Progenitor cell of endocrine pancreas (in vitro differentiated cells): ENCODE measurements around the gene TGFB1I1. TPM values are rescaled to one million over a fixed set of nuclear protein-coding genes. Genes with fewer than 3 reads are reported as not detected.

Experiments used
- DNase-seq: peaks from one replicate; pipeline ENCODE4 v3.0.0; 2021; ENCODE audit warnings: low spot score; ENCODE audit not compliant: unreplicated experiment
- H3K27ac Mint-ChIP-seq: 2 replicates; pipeline ENCODE4 v1.8.0; 2021; ENCODE audit warnings: mild to moderate bottlenecking, moderate library complexity, mixed read lengths
- H3K27me3 Mint-ChIP-seq: 2 replicates; pipeline ENCODE4 v1.8.0; 2021; ENCODE audit warnings: mixed read lengths
- H3K36me3 Mint-ChIP-seq: 2 replicates; pipeline ENCODE4 v1.8.0; 2022; ENCODE audit warnings: mixed read lengths; ENCODE audit not compliant: insufficient read depth
- H3K4me1 Mint-ChIP-seq: 2 replicates; pipeline ENCODE4 v1.8.0; 2021; ENCODE audit warnings: low read depth, mixed read lengths
- H3K4me3 Mint-ChIP-seq: 2 replicates; pipeline ENCODE4 v1.8.0; 2021; ENCODE audit warnings: low read depth, mild to moderate bottlenecking, moderate library complexity, mixed read lengths
- H3K9me3 Mint-ChIP-seq: 2 replicates; pipeline ENCODE4 v1.8.0; 2021; ENCODE audit warnings: low read depth, mixed read lengths
- total RNA-seq: library from RNA; stranded (reverse); gene quantifications from 2 replicates; pipeline ENCODE4 v1.2.1, GENCODE V29; 2021
- TF ChIP-seq, protein P1 (sequence below): fragments of 200-600 bp; sonication (generic); IDR thresholded peaks from one replicate; pipeline ENCODE4 v1.5.0; 2021; ENCODE audit warnings: antibody characterized with exemption, mild to moderate bottlenecking; ENCODE audit not compliant: unreplicated experiment

The TGFB1I1 gene
- total RNA-seq, 1 donor from 2014 or later: 4.5 TPM

DNA sequence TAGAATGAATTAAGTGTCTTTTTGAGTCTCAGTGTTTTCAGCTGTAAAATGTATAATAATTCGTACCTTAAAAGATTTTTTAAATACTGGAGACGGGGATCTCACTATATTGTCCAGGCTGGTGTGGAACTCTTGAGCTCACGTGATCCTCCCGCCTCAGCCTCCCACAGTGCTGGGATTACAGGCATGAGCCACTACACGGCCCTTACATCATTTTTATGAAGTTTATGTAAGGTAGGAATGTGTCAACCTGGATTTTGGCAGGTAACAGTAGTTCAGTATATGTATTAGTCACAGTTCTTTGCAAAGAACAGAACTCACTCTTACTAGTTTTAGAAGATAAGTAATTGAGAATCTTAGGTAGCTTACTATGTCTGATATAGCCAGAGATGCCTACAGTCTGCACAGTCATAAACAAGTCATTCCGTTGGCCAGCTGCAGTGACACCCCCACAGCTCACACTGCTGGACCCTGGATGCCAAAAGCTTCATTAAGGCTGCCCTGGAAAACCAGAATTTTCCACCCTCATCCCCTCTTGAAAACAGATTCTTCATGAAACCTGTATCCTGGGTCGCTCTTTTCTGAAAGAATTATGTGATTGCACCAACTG is 43.2 kb upstream of the TGFB1I1 start:
- Mint-ChIP-seq H3K4me3 (no peak overlapping the region), H3K9me3 (no peaks in the 10 kb centered on the region), H3K27ac (no peak overlapping the region), H3K27me3 (peaks cover 35% of the 10 kb centered on the region), H3K36me3 (no peaks in the 10 kb centered on the region), H3K4me1 (no peaks in the 10 kb centered on the region)
- TF ChIP-seq, protein P1, sequence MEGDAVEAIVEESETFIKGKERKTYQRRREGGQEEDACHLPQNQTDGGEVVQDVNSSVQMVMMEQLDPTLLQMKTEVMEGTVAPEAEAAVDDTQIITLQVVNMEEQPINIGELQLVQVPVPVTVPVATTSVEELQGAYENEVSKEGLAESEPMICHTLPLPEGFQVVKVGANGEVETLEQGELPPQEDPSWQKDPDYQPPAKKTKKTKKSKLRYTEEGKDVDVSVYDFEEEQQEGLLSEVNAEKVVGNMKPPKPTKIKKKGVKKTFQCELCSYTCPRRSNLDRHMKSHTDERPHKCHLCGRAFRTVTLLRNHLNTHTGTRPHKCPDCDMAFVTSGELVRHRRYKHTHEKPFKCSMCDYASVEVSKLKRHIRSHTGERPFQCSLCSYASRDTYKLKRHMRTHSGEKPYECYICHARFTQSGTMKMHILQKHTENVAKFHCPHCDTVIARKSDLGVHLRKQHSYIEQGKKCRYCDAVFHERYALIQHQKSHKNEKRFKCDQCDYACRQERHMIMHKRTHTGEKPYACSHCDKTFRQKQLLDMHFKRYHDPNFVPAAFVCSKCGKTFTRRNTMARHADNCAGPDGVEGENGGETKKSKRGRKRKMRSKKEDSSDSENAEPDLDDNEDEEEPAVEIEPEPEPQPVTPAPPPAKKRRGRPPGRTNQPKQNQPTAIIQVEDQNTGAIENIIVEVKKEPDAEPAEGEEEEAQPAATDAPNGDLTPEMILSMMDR: no peak
- DNase-seq: no peak

DNA sequence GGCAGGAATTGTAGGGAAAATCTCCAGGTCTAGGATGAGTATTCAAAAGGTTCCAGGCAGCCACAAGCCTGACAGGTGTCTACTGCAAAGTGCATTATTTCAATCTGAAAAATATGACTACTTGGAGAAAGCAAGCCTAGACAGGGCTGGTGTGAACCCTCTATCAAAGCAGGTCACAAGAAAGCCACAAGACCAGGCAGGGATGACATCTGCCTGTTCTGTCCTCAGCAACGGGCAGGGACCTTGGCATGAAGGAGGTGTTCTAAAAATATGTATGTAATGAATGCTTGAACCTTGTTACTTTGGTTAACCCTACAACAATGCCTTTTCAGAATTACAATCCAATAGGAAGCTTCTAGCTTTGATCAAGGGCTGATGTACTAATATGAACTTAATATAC is 42.6 kb upstream of the TGFB1I1 start:
- Mint-ChIP-seq H3K4me3 (no peak overlapping the region), H3K27ac (no peak overlapping the region), H3K36me3 (no peaks in the 10 kb centered on the region), H3K4me1 (no peaks in the 10 kb centered on the region), H3K27me3 (peaks cover 29% of the 10 kb centered on the region), H3K9me3 (no peaks in the 10 kb centered on the region)
- DNase-seq: no peak
- TF ChIP-seq, protein P1: no peak

DNA sequence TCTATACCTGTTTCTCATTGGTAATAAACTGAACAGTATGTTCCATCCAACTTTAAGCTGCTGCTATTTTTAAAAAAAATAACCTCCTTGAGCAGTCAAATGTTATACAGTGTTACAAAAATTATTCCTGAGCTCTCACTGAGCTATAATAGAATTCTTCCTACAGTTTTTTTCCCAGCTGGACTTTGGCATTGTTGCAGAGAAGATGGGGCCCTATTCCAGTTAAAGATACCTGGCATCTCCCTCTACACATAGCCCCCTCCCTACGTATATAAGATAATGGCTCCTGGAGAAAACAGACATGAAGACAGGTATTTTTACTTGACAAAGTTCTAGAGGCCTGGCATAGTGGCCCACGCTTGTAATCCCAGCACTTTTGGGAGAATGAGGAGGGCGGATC is 42.2 kb upstream of the TGFB1I1 start:
- TF ChIP-seq, protein P1: no peak
- no peaks in the 10 kb centered on the region for H3K4me1 Mint-ChIP-seq
- H3K9me3 Mint-ChIP-seq: no peaks in the 10 kb centered on the region
- no peaks in the 10 kb centered on the region for H3K36me3 Mint-ChIP-seq
- DNase-seq: no peak
- H3K27ac Mint-ChIP-seq: no peak overlapping the region
- H3K27me3 Mint-ChIP-seq: peaks cover 27% of the 10 kb centered on the region
- H3K4me3 Mint-ChIP-seq: no peak overlapping the region

DNA sequence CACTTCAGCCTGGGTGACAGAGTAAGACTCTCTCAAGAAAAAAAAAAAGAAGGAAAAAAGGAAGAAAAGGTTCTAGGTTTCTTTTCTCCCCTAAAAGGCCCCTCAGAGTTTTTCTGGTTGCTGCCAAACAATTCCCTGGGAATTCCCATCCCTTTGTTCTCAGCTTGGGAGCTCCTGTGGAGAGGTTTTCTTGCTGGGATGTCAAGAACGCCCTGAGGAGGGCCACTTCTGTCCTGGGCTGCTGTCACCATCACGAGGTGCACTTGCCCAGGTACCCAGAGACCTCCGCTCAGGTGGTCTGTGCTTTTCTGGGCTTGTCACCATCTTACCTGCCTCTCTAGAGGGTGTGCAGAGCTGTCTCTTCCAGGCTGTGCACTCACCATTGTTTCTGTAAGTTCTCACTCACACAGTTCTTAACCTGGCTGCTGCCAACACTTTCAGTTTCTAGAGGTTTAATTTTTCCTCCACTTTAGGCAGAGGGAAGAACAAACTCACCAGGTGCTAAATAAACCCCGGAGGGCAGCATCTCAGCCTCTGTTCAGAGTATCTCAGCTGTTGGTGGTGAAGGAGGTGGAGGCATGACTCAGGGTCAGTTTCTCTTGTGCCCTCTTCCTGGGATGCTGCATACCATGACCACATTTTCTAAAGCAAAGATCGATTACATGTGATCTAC is 41.4 kb upstream of the TGFB1I1 start:
- Mint-ChIP-seq H3K4me1 (no peaks in the 10 kb centered on the region), H3K27ac (no peak overlapping the region), H3K9me3 (no peaks in the 10 kb centered on the region), H3K4me3 (no peak overlapping the region), H3K36me3 (no peaks in the 10 kb centered on the region), H3K27me3 (peaks cover 20% of the 10 kb centered on the region)
- TF ChIP-seq, protein P1: no peak
- DNase-seq: no peak

DNA sequence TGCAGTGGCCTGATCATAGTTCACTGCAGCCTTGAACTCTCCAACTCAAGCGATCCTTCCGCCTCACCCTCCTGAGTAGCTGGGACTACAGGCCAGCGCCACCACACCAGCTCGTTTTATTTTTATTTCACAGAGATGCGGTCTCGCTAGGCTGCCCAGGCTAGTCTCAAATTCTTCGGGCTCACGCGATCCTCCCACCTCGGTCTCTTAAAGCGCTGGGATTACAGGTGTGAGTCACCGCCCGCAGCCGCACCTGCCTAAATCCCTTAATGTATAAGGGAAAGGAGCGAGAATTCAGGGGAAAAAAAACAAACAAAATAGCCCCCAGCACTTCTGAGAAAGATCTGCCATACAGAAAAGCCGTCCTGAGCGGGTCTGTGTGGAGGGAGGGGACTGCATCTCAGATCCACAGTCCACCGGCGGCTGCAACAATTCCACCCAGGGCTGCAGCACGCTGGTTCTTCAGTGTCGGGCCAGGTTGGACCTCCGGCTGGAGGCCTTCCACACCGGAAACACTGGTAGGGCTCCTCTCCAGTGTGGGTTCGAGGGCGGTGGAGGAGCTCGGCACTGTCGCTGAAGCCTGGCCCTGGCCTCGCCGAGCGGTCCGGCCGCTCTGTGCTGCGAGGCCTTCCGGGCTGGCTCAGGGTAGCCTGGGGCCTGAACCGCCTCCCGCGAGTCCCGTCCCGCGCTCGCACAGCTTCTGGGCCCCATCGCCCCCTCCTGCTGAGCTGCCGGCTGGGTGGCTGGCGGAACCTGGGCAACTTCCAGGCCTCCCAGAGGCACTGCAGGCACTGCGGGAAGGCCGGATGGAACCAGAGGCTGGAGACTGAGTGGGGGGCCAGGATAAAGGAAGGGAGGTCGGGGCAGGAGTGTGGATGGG is 36.4 kb upstream of the TGFB1I1 start:
- no peak for DNase-seq
- Mint-ChIP-seq H3K9me3 (no peaks in the 10 kb centered on the region), H3K4me3 (no peak overlapping the region), H3K27ac (no peak overlapping the region), H3K36me3 (no peaks in the 10 kb centered on the region), H3K27me3 (peaks cover 4% of the 10 kb centered on the region), H3K4me1 (no peaks in the 10 kb centered on the region)
- TF ChIP-seq, protein P1: no peak
